T47D (cell line): ENCODE results near the gene AMMECR1.

Experiments used
- DNase-seq, 2 experiments: peaks; one replicate each; pipeline versions ENCODE4 v3.0.0 to v3.0.0-alpha.2; 2011 to 2012; ENCODE audit warnings: low read depth in 1 of 2, low spot score in 1 of 2
- JUND ChIP-seq: IDR thresholded peaks from 2 replicates; pipeline ENCODE4 v1.6.1; 2012; ENCODE audit warnings: low read depth
- in situ Hi-C: cut with HindIII; loops from 2 replicates; pipeline ENCODE4 v1.10.0; 2016; ENCODE audit warnings: low sequenced_read_pairs, low pct_unique_long_range_greater_than_20kb

The AMMECR1 gene

DNA sequence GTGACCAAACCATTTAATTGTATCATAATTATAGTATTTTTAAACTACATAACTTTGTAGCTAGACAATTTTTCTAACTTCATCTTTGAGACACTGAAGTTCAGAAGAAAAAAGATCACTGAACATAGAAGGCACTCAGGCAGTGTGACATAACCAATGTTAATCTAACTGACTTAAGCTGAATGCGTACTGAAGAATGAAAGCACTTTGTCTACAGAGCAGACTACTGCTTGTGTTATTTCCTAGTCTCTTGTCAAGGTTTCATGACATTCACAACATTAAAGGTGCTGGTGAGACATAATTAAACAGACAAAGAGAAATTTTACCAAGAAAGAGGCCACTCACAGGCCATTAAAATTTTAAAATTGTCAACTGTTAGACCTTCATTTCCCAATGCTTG lies 13.5 kb downstream of the AMMECR1 start:
- DNase-seq = no peak
- in situ Hi-C loops = no loop called here
- TF ChIP-seq JUND = no peak

DNA sequence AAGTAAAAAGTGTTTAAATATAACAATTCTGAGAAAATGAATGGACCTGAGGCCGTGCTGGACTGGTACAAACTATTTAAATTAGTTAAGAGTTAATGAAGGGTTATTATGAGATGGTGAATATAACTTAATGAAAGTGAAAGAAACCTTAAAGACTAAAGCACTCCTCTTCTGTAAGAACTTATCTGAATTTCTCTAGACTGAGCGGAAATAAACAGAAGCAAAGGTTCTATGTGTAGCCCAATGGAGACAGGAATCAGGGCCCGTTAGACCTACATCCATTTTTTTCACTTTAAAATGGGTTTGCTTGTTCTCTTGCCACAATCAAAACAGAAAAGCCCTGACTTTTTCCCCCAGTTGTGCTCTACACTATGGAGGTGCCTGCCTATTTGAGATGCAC lies 14.9 kb downstream of the AMMECR1 start:
- DNase-seq = no peak
- no peak for TF ChIP-seq JUND
- in situ Hi-C loops = no loop called here

DNA sequence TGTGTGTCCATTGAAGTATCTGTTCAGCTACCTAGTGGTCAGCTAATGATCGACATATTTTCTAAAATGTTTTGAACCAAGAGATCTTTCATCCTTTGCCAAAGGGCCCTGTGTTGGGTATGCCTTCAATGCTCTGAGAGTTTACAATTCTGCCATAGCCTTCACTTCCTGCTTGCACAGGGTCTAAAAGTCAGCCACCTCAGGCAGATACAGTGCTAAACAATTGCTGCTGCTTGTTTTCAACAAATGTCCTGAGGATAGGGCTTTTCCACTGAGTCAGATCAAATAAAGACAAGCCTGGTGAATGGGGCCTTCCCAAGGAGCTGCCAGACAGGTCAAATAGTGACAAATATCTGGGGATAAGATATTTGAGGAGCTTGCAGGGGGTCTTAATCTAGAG lies 16.7 kb downstream of the AMMECR1 start:
- in situ Hi-C loops = no loop called here
- no peak for DNase-seq
- TF ChIP-seq JUND = no peak

DNA sequence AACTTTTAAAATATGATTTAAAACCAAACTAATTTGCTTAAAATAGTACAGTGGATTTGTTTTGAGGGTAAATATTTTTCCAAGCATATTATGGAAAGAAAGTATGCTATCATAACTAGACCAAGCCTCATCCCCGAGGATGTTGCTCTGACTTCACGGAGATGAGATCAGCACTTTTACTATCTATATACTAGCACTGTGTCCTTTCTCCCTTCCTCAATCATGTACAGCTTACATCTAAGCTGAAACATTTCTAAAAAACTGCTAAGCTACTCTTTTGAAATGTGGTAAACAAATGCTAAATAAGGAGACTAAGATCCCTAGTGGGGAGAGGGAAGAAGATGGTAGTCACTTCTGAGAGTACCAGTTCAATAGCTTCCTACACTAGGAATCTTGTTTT lies 23.8 kb downstream of the AMMECR1 start:
- TF ChIP-seq JUND = no peak
- DNase-seq = no peak
- in situ Hi-C loops = no loop called here

- in situ Hi-C loops = no loop called here
- no peak for DNase-seq
- no peak for TF ChIP-seq JUND
Observed at GRCh38 chrX:110293658-110294057, 24.2 kb downstream of the AMMECR1 start.

DNA sequence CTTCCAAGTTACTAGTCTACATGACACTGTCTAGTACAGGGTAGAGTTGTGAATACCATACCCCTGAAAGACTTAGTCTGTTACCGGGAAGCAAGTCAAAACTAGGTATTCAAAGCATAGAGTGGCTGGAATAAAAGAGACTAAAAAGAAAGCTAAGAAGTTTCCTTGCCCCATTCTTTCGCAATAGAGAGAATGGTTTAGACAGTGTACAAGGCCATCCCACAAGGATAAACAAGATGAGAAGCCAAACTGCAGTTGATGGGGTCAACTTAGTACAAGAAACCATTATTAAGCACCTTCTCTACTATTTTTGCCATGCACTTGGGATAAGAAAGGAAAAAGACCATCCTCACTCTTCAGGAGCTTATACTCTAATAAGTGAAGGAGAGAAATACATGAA lies 30.3 kb downstream of the AMMECR1 start:
- in situ Hi-C loops = no loop called here

DNA sequence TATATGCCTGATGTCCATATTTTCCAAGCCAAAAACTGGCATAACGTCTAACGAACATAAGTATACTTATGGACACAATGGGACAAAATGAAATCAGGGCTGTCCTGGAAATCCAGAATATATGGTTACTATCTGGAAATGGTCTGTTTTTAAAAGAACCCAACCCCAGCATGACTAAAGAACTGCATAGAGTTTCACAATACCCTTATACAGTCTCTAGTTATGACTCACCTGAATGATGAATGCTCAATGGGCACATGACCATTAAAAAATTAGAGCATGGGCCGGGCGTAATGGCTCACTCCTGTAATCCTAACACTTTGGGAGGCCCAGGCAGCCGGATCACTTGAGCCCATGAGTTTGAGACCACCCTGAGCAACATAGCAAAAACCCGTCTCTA lies 31.8 kb downstream of the AMMECR1 start:
- TF ChIP-seq JUND = no peak
- no peak for DNase-seq
- in situ Hi-C loops = no loop called here

More for the DNA sequence above, 30.3 kb downstream of the AMMECR1 start:
- DNase-seq = no peak
- TF ChIP-seq JUND = no peak

- no peak for DNase-seq
- in situ Hi-C loops = no loop called here
- no peak for TF ChIP-seq JUND
Observed at GRCh38 chrX:110284159-110284558, 33.7 kb downstream of the AMMECR1 start.

GRCh38 chrX:110282922-110283321 lies 35.0 kb downstream of the AMMECR1 start:
- no peak for TF ChIP-seq JUND
- in situ Hi-C loops = no loop called here
- DNase-seq = no peak

DNA sequence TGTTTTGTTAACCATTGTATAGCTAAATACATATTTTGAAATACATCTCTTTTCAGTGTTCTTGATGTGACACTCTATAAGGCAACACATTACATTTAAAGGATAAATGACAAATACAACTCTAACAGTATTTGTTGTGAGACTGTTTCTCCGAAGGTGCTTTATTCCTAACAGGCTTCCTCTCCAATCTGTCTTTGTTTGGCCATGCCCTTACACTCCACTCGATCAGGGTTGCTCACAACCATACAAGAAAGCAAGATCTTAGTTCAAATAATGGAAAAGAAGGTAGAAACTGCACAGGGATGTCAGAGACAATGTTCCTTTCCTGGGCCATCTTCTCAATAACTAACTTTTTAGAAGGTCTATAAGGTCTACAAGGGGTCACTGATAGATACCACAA lies 36.5 kb downstream of the AMMECR1 start:
- TF ChIP-seq JUND = no peak
- DNase-seq = no peak
- in situ Hi-C loops = no loop called here

GRCh38 chrX:110280954-110281353 lies 36.9 kb downstream of the AMMECR1 start:
- DNase-seq = no peak
- TF ChIP-seq JUND = no peak
- in situ Hi-C loops = no loop called here

DNA sequence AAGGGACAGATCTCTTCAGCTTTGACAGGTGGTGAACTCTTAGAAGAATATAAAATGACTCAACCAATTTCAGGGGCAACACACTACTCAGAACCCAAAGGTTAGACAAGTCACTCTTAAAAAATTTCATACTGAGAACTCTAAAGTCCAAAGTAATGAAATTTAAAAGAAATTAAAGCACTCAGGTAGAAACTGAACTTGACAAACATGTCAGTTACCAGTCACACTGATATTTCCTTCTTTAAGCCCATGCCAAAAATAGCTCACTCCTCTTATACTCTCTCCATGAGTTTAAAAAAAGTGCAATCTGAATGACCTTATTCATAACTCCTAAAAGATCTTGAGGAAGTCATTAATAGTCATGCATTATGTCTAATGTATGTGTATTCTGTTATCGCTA lies 40.3 kb downstream of the AMMECR1 start:
- in situ Hi-C loops = no loop called here
- no peak for TF ChIP-seq JUND
- DNase-seq = no peak

GRCh38 chrX:110276778-110277177 lies 41.1 kb downstream of the AMMECR1 start:
- TF ChIP-seq JUND = no peak
- DNase-seq = no peak
- in situ Hi-C loops = no loop called here

GRCh38 chrX:110268886-110269285 lies 49.0 kb downstream of the AMMECR1 start:
- no peak for TF ChIP-seq JUND
- no peak for DNase-seq
- in situ Hi-C loops = no loop called here

DNA sequence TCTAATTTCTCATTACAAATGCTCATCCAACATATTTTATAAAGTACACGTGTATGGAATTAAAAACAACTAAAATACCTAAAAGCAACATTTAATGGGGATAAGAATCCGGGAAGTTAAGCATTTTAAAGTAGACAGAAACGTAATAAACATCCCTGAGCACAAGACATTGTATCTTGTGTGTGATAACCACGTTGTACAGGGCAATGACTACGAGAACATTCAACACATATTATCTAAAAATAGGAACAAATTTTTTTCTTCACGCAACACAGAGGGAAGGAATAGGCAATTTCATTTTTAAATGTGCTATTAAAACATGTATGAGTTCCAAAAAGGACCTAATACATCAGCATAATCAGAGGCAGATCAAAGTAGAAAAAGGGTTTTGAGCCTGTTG lies 49.5 kb downstream of the AMMECR1 start:
- TF ChIP-seq JUND = no peak
- DNase-seq = no peak
- in situ Hi-C loops = no loop called here
